ENCODE results near the gene KCNB1. TPM values are rescaled to one million over a fixed set of nuclear protein-coding genes. Genes with fewer than 3 reads are reported as not detected.

Gene KCNB1
- total RNA-seq, 1 experiment from 2014 or later = 0.09 TPM

- Histone ChIP-seq H3K4me3 (ENCODE audit: low read depth, low read length) (no peak overlapping the region), H3K4me1 (0 out of 2 replicates have a peak, but pooled peaks cover 4% of the 10 kb centered on the region), H3K36me3 (ENCODE audit: control insufficient read depth, insufficient read depth, low read length) (no peaks in the 10 kb centered on the region), H3K27me3 (replicated peaks; ENCODE audit: control insufficient read depth, insufficient read depth, low read length) (peaks cover 3% of the 10 kb centered on the region), H3K9me3 (no peaks in the 10 kb centered on the region)
- CTCF ChIA-PET = interaction anchor here (1.2 kb wide), 3 partner anchors 9 to 89 kb away, joined by 3 to 5 read pairs (median 3); no protein-coding TSS in a partner anchor
- no peak overlapping the region for H3K4me3 Mint-ChIP-seq (ENCODE audit: unreplicated experiment)
- H3K4me1 Mint-ChIP-seq (ENCODE audit: low read depth, unreplicated experiment) = no peaks in the 10 kb centered on the region
- H3K9me3 Mint-ChIP-seq (ENCODE audit: unreplicated experiment) = peaks cover 7% of the 10 kb centered on the region
- no peak for DNase-seq
- POLR2A ChIA-PET = no interaction called here
- no peaks in the 10 kb centered on the region for H3K36me3 Mint-ChIP-seq (ENCODE audit: insufficient read depth, unreplicated experiment)
- intact Hi-C loops (cut with micrococcal nuclease; ENCODE audit: unreplicated experiment) = no loop called here
- no peak overlapping the region for H3K27ac Mint-ChIP-seq (ENCODE audit: unreplicated experiment)
- TF ChIP-seq, protein P1, sequence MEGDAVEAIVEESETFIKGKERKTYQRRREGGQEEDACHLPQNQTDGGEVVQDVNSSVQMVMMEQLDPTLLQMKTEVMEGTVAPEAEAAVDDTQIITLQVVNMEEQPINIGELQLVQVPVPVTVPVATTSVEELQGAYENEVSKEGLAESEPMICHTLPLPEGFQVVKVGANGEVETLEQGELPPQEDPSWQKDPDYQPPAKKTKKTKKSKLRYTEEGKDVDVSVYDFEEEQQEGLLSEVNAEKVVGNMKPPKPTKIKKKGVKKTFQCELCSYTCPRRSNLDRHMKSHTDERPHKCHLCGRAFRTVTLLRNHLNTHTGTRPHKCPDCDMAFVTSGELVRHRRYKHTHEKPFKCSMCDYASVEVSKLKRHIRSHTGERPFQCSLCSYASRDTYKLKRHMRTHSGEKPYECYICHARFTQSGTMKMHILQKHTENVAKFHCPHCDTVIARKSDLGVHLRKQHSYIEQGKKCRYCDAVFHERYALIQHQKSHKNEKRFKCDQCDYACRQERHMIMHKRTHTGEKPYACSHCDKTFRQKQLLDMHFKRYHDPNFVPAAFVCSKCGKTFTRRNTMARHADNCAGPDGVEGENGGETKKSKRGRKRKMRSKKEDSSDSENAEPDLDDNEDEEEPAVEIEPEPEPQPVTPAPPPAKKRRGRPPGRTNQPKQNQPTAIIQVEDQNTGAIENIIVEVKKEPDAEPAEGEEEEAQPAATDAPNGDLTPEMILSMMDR (IDR thresholded peaks at IDR 0.05; ENCODE audit: insufficient read depth in 1 of 2, low read depth in 1 of 2, low read length in 1 of 2, severe bottlenecking in 1 of 2, unreplicated experiment in 1 of 2) = no peak
- peaks cover 16% of the 10 kb centered on the region for H3K27me3 Mint-ChIP-seq (ENCODE audit: insufficient read depth, unreplicated experiment)
- BruUV-seq (replicated peaks) = no TSS peak
Measured at GRCh38 chr20:49394757-49395156, 87.7 kb downstream of the KCNB1 start.

GRCh38 chr20:49394264-49394663 lies 88.2 kb downstream of the KCNB1 start:
- Mint-ChIP-seq H3K4me1 (ENCODE audit: low read depth, unreplicated experiment) (no peaks in the 10 kb centered on the region), H3K27ac (ENCODE audit: unreplicated experiment) (no peak overlapping the region), H3K36me3 (ENCODE audit: insufficient read depth, unreplicated experiment) (no peaks in the 10 kb centered on the region), H3K27me3 (ENCODE audit: insufficient read depth, unreplicated experiment) (peaks cover 19% of the 10 kb centered on the region), H3K9me3 (ENCODE audit: unreplicated experiment) (peaks cover 7% of the 10 kb centered on the region), H3K4me3 (ENCODE audit: unreplicated experiment) (no peak overlapping the region)
- intact Hi-C loops (cut with micrococcal nuclease; ENCODE audit: unreplicated experiment) = no loop called here
- BruUV-seq (replicated peaks) = no TSS peak
- Histone ChIP-seq H3K4me1 (0 out of 2 replicates have a peak, but pooled peaks cover 4% of the 10 kb centered on the region), H3K27me3 (replicated peaks; ENCODE audit: control insufficient read depth, insufficient read depth, low read length) (peaks cover 3% of the 10 kb centered on the region), H3K9me3 (no peaks in the 10 kb centered on the region), H3K4me3 (ENCODE audit: low read depth, low read length) (no peak overlapping the region), H3K36me3 (ENCODE audit: control insufficient read depth, insufficient read depth, low read length) (no peaks in the 10 kb centered on the region)
- TF ChIP-seq, protein P1 (IDR thresholded peaks at IDR 0.05; ENCODE audit: insufficient read depth in 1 of 2, low read depth in 1 of 2, low read length in 1 of 2, severe bottlenecking in 1 of 2, unreplicated experiment in 1 of 2) = no peak
- ChIA-PET POLR2A (no interaction called here), CTCF (interaction anchor here (1.2 kb wide), 3 partner anchors 9 to 90 kb away, joined by 3 to 5 read pairs (median 3); no protein-coding TSS in a partner anchor)
- DNase-seq = no peak

DNA sequence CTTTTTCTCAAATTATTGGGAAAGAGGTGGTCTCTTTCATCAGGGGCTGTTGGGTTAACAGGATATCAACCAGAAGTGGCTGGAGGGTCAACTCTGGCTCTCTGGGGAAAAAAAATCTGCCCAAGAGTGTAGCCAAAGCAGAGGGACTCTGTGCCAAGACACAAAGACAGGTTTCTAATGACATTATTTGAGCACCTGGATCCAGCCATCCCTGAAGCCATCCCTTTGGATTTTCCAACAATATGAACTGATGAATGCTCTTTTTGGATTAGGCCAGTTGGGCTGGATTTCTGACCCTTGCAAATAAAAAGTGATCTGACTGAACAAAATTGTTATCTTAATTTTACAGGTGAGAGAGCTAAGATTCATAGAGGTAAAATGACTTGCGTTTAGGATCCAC lies 88.7 kb downstream of the KCNB1 start:
- BruUV-seq (replicated peaks) = no TSS peak
- intact Hi-C loops (cut with micrococcal nuclease; ENCODE audit: unreplicated experiment) = no loop called here
- CTCF ChIA-PET = interaction anchor here (1.2 kb wide), 2 partner anchors 14 to 90 kb away, joined by 3 to 5 read pairs; no protein-coding TSS in a partner anchor

More for the DNA sequence above, 88.7 kb downstream of the KCNB1 start:
- no peaks in the 10 kb centered on the region for H3K36me3 Mint-ChIP-seq (ENCODE audit: insufficient read depth, unreplicated experiment)
- H3K27me3 ChIP-seq (replicated peaks; ENCODE audit: control insufficient read depth, insufficient read depth, low read length) = peaks cover 3% of the 10 kb centered on the region
- H3K9me3 Mint-ChIP-seq (ENCODE audit: unreplicated experiment) = peaks cover 7% of the 10 kb centered on the region
- H3K4me1 Mint-ChIP-seq (ENCODE audit: low read depth, unreplicated experiment) = no peaks in the 10 kb centered on the region
- POLR2A ChIA-PET = no interaction called here
- H3K4me3 Mint-ChIP-seq (ENCODE audit: unreplicated experiment) = no peak overlapping the region
- DNase-seq = no peak
- no peak overlapping the region for H3K4me3 ChIP-seq (ENCODE audit: low read depth, low read length)
- 0 out of 2 replicates have a peak, but pooled peaks cover 4% of the 10 kb centered on the region for H3K4me1 ChIP-seq
- no peaks in the 10 kb centered on the region for H3K9me3 ChIP-seq
- H3K27ac Mint-ChIP-seq (ENCODE audit: unreplicated experiment) = no peak overlapping the region
- TF ChIP-seq, protein P1 (IDR thresholded peaks at IDR 0.05; ENCODE audit: insufficient read depth in 1 of 2, low read depth in 1 of 2, low read length in 1 of 2, severe bottlenecking in 1 of 2, unreplicated experiment in 1 of 2) = no peak
- no peaks in the 10 kb centered on the region for H3K36me3 ChIP-seq (ENCODE audit: control insufficient read depth, insufficient read depth, low read length)
- H3K27me3 Mint-ChIP-seq (ENCODE audit: insufficient read depth, unreplicated experiment) = peaks cover 20% of the 10 kb centered on the region

All from Caco-2 (cell line).